AG08396 (cell line): Measurements from ENCODE around the gene DCTN2.
"Not testable (repeated sequence)": the region's sequence is repeated elsewhere in the genome, so short reads cannot be mapped to it uniquely, and the experiment has no call there.

Experiments used
- DNase-seq: peaks from one replicate; pipeline ENCODE4 v3.0.0; 2012; ENCODE audit warnings: low spot score, mixed read lengths

Gene DCTN2

GRCh38 chr12:57527184-57527583 lies 19.8 kb downstream of the DCTN2 start:
- no peak for DNase-seq

- DNase-seq: no peak
These were observed 20.4 kb downstream of the DCTN2 start for GRCh38 chr12:57526477-57527126.

- DNase-seq: no peak
These were observed 21.2 kb downstream of the DCTN2 start for GRCh38 chr12:57525615-57526383.

GRCh38 chr12:57524814-57525614 lies 22.0 kb downstream of the DCTN2 start:
- DNase-seq: no peak

- no peak for DNase-seq
These were observed 23.0 kb downstream of the DCTN2 start for GRCh38 chr12:57523706-57524614.

GRCh38 chr12:57522887-57523705 lies 23.9 kb downstream of the DCTN2 start:
- DNase-seq: peak; percentile 50

- DNase-seq: peak; percentile 99
These were observed 24.7 kb downstream of the DCTN2 start, which contains the start of gene MBD6 for GRCh38 chr12:57522011-57522886. Gene MBD6 (plus strand): TSS chr12:57522824. CDS start chr12:57524304, 1,480 bp downstream.

GRCh38 chr12:57521525-57522010 lies 25.4 kb downstream of the DCTN2 start:
- DNase-seq: no peak

GRCh38 chr12:57520053-57520818 lies 26.8 kb downstream of the DCTN2 start, which contains the start of gene DDIT3:
Gene DDIT3 (minus strand): TSS chr12:57520514. CDS start chr12:57517406, 3,108 bp downstream.
- DNase-seq: peak; percentile 96

GRCh38 chr12:57519796-57520052 lies 27.3 kb downstream of the DCTN2 start:
- no peak for DNase-seq

- DNase-seq: no peak
These were observed 27.8 kb downstream of the DCTN2 start for GRCh38 chr12:57518920-57519795.

GRCh38 chr12:57518176-57518919 lies 28.6 kb downstream of the DCTN2 start:
- DNase-seq: no peak

- DNase-seq: not testable (repeated sequence)
These were observed 29.3 kb downstream of the DCTN2 start for GRCh38 chr12:57517718-57518117.

- peak; percentile 44 for DNase-seq
These were observed 29.8 kb downstream of the DCTN2 start for GRCh38 chr12:57517187-57517586.

- no peak for DNase-seq
These were observed 30.3 kb downstream of the DCTN2 start for GRCh38 chr12:57516617-57517153.

- no peak for DNase-seq
These were observed 31.0 kb downstream of the DCTN2 start for GRCh38 chr12:57515934-57516541.
